Suprapubic skin (tissue), 4 donors: ENCODE data around the gene HOATZ. TPM values are rescaled to one million over a fixed set of nuclear protein-coding genes. Genes with fewer than 3 reads are reported as not detected.

Experiments
- DNase-seq, 2 donors: peaks; one replicate each; pipeline ENCODE4 v3.0.0-alpha.2; 2019; ENCODE audit warnings: low spot score in 2 of 2
- H3K27ac ChIP-seq: fragments of 200-600 bp; sonication (generic); one replicate; pipeline ENCODE4 v1.5.1; 2019
- H3K27me3 ChIP-seq: fragments of 200-600 bp; sonication (generic); one replicate; pipeline ENCODE4 v1.5.1; 2019
- H3K36me3 ChIP-seq: fragments of 200-600 bp; sonication (generic); one replicate; pipeline ENCODE4 v1.5.1; 2019
- H3K4me1 ChIP-seq: fragments of 200-600 bp; sonication (generic); one replicate; pipeline ENCODE4 v1.5.1; 2019
- H3K4me3 ChIP-seq: fragments of 200-600 bp; sonication (generic); one replicate; pipeline ENCODE4 v1.5.1; 2019; ENCODE audit warnings: mild to moderate bottlenecking
- H3K9me3 ChIP-seq: fragments of 200-600 bp; sonication (generic); one replicate; pipeline ENCODE4 v1.5.1; 2019
- EP300 ChIP-seq: sonication (generic); formaldehyde crosslinking; IDR thresholded peaks from one replicate; pipeline ENCODE4 v1.6.1; 2017; ENCODE audit warnings: antibody characterized with exemption
- POLR2A ChIP-seq, 2 donors: fragments of 450-650 bp; IDR thresholded peaks; one replicate each; pipeline ENCODE4 v1.6.1; 2017; ENCODE audit warnings: antibody characterized with exemption in 2 of 2, mild to moderate bottlenecking in 2 of 2, moderate library complexity in 2 of 2
- POLR2AphosphoS5 ChIP-seq, 3 donors: sonication (generic); formaldehyde crosslinking; IDR thresholded peaks; one replicate each; pipeline ENCODE4 v1.6.1; 2017; ENCODE audit warnings: antibody characterized with exemption in 3 of 3
- WGBS: methylation state at CpG from one replicate; pipeline ENCODE4 v1.1.5; 2018; 5-methylcytosine and 5-hydroxymethylcytosine counted together
- total RNA-seq, 4 donors: library from RNA; depleted of rRNA; stranded (reverse); fragments of >200 nt; gene quantifications; one replicate each; pipeline ENCODE4 v1.1.0, GENCODE V29; 2016
- TF ChIP-seq, protein P1 (sequence below), 2 donors: fragments of 200-600 bp in 1 of 2; fragments of 450-650 bp in 1 of 2; sonication (generic) in 1 of 2; IDR thresholded peaks; one replicate each; pipeline ENCODE4 v1.5.1; 2016 to 2019; ENCODE audit warnings: antibody characterized with exemption in 2 of 2, mild to moderate bottlenecking in 1 of 2, moderate library complexity in 1 of 2

HOATZ gene
- total RNA-seq, 4 donors from 2014 or later: not detected

DNA sequence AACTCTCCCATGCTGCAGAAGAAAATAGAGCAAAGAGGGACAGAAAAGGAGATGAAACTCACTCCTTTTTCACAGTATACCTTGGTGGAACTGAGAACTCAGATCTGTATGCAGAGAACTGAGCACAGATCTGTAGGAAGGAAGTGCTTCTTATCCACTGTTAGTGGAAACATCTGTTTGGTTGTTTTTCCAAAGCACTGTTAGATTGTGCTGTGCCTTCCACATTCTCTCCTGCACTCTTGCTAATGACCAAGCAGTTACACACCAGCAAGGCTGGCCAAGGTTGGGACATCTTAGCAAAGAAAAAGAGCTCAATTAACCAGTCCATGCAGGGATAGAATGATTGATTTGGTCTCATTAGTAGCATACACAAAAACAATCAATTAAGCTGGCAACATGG lies 67.6 kb downstream of the HOATZ start:
- Histone ChIP-seq H3K36me3 (no peaks in the 10 kb centered on the region), H3K9me3 (no peaks in the 10 kb centered on the region), H3K27me3 (no peaks in the 10 kb centered on the region), H3K27ac (no peak overlapping the region), H3K4me1 (no peaks in the 10 kb centered on the region), H3K4me3 (no peak overlapping the region)
- DNase-seq: no peak
- TF ChIP-seq POLR2A (IDR thresholded peaks at IDR 0.05): no peak

DNA sequence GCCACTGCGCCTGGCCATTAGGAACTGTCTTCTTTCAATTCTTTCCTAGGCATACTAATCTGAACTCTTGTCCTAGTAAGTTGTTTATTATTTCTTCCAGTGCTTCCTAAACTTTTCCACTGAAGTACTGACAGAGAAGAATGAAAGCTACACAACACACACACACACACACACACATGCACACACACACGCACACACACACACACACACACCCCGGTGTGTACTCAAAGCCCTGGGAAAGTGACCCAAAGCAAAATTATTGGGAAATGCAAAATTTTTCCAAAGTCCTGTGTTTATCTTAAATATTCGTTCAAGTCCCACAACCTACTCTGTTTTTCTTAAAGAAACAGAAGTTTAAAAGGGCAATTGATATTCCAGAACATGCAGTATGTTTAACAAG lies 68.3 kb downstream of the HOATZ start:
- H3K27ac ChIP-seq: no peak overlapping the region
- no peak for TF ChIP-seq POLR2AphosphoS5 (IDR thresholded peaks at IDR 0.05)
- TF ChIP-seq, protein P1, sequence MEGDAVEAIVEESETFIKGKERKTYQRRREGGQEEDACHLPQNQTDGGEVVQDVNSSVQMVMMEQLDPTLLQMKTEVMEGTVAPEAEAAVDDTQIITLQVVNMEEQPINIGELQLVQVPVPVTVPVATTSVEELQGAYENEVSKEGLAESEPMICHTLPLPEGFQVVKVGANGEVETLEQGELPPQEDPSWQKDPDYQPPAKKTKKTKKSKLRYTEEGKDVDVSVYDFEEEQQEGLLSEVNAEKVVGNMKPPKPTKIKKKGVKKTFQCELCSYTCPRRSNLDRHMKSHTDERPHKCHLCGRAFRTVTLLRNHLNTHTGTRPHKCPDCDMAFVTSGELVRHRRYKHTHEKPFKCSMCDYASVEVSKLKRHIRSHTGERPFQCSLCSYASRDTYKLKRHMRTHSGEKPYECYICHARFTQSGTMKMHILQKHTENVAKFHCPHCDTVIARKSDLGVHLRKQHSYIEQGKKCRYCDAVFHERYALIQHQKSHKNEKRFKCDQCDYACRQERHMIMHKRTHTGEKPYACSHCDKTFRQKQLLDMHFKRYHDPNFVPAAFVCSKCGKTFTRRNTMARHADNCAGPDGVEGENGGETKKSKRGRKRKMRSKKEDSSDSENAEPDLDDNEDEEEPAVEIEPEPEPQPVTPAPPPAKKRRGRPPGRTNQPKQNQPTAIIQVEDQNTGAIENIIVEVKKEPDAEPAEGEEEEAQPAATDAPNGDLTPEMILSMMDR (IDR thresholded peaks at IDR 0.05): no peak
- TF ChIP-seq POLR2A (IDR thresholded peaks at IDR 0.05): no peak
- no peak for TF ChIP-seq EP300
- H3K4me3 ChIP-seq: no peak overlapping the region
- no peaks in the 10 kb centered on the region for H3K27me3 ChIP-seq
- H3K9me3 ChIP-seq: no peaks in the 10 kb centered on the region
- H3K36me3 ChIP-seq: no peaks in the 10 kb centered on the region
- DNase-seq: no peak
- no peaks in the 10 kb centered on the region for H3K4me1 ChIP-seq
- 76% methylated on average over 4 of the region's 4 CpGs for WGBS

DNA sequence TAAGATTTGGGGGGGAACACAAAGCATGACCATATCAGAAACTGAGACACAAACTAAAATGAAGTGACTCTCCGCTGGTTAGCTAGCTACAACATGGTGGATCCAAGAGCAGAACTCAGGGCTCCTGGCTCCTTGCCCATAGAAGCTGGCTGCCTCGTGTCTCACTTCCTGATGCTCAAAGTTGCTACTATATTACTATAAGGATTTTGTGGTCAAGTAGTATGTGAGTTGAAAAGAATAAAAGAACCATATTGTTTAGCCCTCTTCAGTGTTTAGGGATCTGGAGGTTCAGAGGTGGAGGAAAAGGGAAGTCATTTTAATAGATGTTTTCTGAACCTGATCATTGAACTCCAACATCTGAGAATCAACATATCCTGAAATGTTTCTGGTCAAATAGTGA lies 70.8 kb downstream of the HOATZ start:
- no peak for DNase-seq
- 51% methylated on average over 2 of the region's 2 CpGs for WGBS
- no peak for TF ChIP-seq POLR2AphosphoS5 (IDR thresholded peaks at IDR 0.05)
- TF ChIP-seq EP300: no peak
- TF ChIP-seq, protein P1 (IDR thresholded peaks at IDR 0.05): no peak
- no peak for TF ChIP-seq POLR2A (IDR thresholded peaks at IDR 0.05)

DNA sequence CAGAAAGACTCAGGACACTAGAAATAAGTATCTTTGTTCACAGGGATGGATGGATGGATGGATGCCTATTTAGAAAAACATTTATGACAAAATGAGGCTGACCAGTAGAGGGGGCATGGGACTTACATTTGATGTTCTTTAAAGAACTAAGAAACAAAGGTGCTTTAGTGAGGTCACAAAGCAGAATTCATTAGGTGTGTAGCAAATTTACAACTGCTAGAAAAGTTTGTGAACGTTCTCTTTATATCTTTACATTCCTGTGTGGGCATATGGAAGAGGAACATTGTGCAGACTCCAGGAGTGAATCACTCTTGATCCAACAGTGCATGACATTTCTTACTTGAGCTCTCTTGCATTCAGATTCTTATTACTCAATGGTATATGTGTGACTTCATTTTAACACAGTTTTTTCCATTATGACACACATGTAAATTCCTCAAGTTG lies 71.8 kb downstream of the HOATZ start:
- DNase-seq: no peak
- no peaks in the 10 kb centered on the region for H3K27me3 ChIP-seq
- no peaks in the 10 kb centered on the region for H3K9me3 ChIP-seq
- WGBS: 11% methylated on average over 1 of the region's 1 CpG
- H3K27ac ChIP-seq: no peak overlapping the region
- TF ChIP-seq, protein P1 (IDR thresholded peaks at IDR 0.05): peak in 1 of 2 donors; percentile 36
- no peak for TF ChIP-seq EP300
- no peak for TF ChIP-seq POLR2A (IDR thresholded peaks at IDR 0.05)
- no peaks in the 10 kb centered on the region for H3K4me1 ChIP-seq
- H3K4me3 ChIP-seq: no peak overlapping the region
- H3K36me3 ChIP-seq: no peaks in the 10 kb centered on the region

More for the DNA sequence above, 70.8 kb downstream of the HOATZ start:
- Histone ChIP-seq H3K9me3 (no peaks in the 10 kb centered on the region), H3K27me3 (no peaks in the 10 kb centered on the region), H3K4me3 (no peak overlapping the region), H3K4me1 (no peaks in the 10 kb centered on the region), H3K36me3 (no peaks in the 10 kb centered on the region), H3K27ac (no peak overlapping the region)

Other genes with a start within 250 kb of the HOATZ start
- gene POU2AF3, start 216.2 kb upstream of the HOATZ start, total RNA-seq: under 1 TPM in 1 of 4 donors, not detected in 3; 0.89 TPM
- not detected for gene POU2AF1, start 135.5 kb upstream of the HOATZ start, total RNA-seq
- not detected for gene BTG4, start 2.4 kb upstream of the HOATZ start, total RNA-seq
- 1 to 10 TPM; 1.5 to 4.7 (median 1.9) TPM for gene LAYN, start 25.9 kb downstream of the HOATZ start, total RNA-seq
- 10 to 100 TPM; 13.9 to 29.0 (median 25.1) TPM for gene SIK2, start 87.7 kb downstream of the HOATZ start, total RNA-seq